A549 (cell line): ENCODE measurements around the gene MCU. TPM values are rescaled to one million over a fixed set of nuclear protein-coding genes. Genes with fewer than 3 reads are reported as not detected.
A peak's percentile ranks its signal among the peaks of the same experiment; 100 is the strongest.
"Not testable (repeated sequence)": the region's sequence is repeated elsewhere in the genome, so short reads cannot be mapped to it uniquely, and the experiment has no call there.

Source experiments
- ATAC-seq, 2 experiments: fragments of 200-7000 bp in 1 of 2; fragments of >200 bp in 1 of 2; cut with Nextera tagmentation in 1 of 2; cut with Tn5 transposase in 1 of 2; 3 replicates each; pipeline versions ENCODE4 v1.8.0 to v1.9.1; 2018 to 2020; ENCODE audit warnings: mild to moderate bottlenecking in 1 of 2, moderate library complexity in 1 of 2
- CTCF ChIA-PET: fragments of 300-600 bp; sonication (Branson Sonifier 250); formaldehyde crosslinking; extraction: SDS; loops from one replicate; lab custom pipeline; 2021; ENCODE audit warnings: antibody characterized with exemption, inconsistent platforms; lab: Yijun Ruan, JAX
- POLR2A ChIA-PET: fragments of 350-600 bp; formaldehyde crosslinking; extraction: SDS; loops from one replicate; lab custom pipeline; 2021; ENCODE audit warnings: antibody characterized with exemption, inconsistent platforms; lab: Yijun Ruan, JAX
- DNase-seq, 2 experiments: peaks; one replicate each; pipeline versions ENCODE4 v3.0.0 to v3.0.0-alpha.2; 2011 to 2016; ENCODE audit warnings: low read depth in 1 of 2, low spot score in 1 of 2
- FAIRE-seq: peaks from 2 replicates; lab custom pipeline; 2011; peaks lifted over from hg19 to GRCh38; lab: Jason Lieb, UNC
- H3K27ac ChIP-seq, 2 experiments: fragments of >200 bp; sonication (Bioruptor Twin); formaldehyde crosslinking; 3 replicates each; pipeline ENCODE4 v1.5.1; 2016 to 2017
- H3K4me1 ChIP-seq: fragments of >200 bp; sonication (Bioruptor Twin); formaldehyde crosslinking; 3 replicates; pipeline ENCODE4 v1.6.1; 2016
- H3K4me2 ChIP-seq: fragments of >200 bp; sonication (Bioruptor Twin); formaldehyde crosslinking; 3 replicates; pipeline ENCODE4 v1.6.1; 2016
- H3K4me3 ChIP-seq: fragments of >200 bp; sonication (Bioruptor Twin); formaldehyde crosslinking; 3 replicates; pipeline ENCODE4 v1.5.1; 2016
- H3K9me3 ChIP-seq: fragments of >200 bp; sonication (Bioruptor Twin); formaldehyde crosslinking; 3 replicates; pipeline ENCODE4 v1.6.1; 2016
- BHLHE40 ChIP-seq: IDR thresholded peaks from 2 replicates; pipeline ENCODE4 v1.6.1; 2012; ENCODE audit warnings: low read depth, low read length, inconsistent platforms
- CBX8 ChIP-seq: fragments of 200-600 bp; sonication (generic); IDR thresholded peaks from 2 replicates; pipeline ENCODE4 v1.6.1; 2016
- CHD2 ChIP-seq: fragments of 150-350 bp; IDR thresholded peaks from 2 replicates; pipeline ENCODE4 v1.6.1; 2014; ENCODE audit warnings: low read length; ENCODE audit not compliant: partially characterized antibody
- CHD4 ChIP-seq: fragments of 200-600 bp; sonication (generic); IDR thresholded peaks from 2 replicates; pipeline ENCODE4 v1.6.1; 2016; ENCODE audit warnings: antibody characterized with exemption, mild to moderate bottlenecking, borderline replicate concordance
- ESRRA ChIP-seq: fragments of 150-350 bp; IDR thresholded peaks from 2 replicates; pipeline ENCODE4 v1.6.1; 2014; ENCODE audit warnings: mild to moderate bottlenecking, low read length, borderline replicate concordance
- FOSL2 ChIP-seq, 2 experiments: fragments of 450-650 bp in 1 of 2; fragments of >200 bp in 1 of 2; sonication (Bioruptor Twin) in 1 of 2; formaldehyde crosslinking; IDR thresholded peaks; 2 replicates each; pipeline versions ENCODE4 v1.5.0 to v1.6.1; 2016 to 2020; ENCODE audit warnings: mild to moderate bottlenecking in 1 of 2, moderate library complexity in 1 of 2
- FOXS1 ChIP-seq: fragments of 250-450 bp; sonication (Bioruptor Pico); IDR thresholded peaks from 2 replicates; pipeline ENCODE4 v1.5.0; 2020; ENCODE audit warnings: mild to moderate bottlenecking, moderate library complexity
- HOXB13 ChIP-seq: fragments of 250-450 bp; sonication (Bioruptor Pico); IDR thresholded peaks from 2 replicates; pipeline ENCODE4 v1.5.0; 2020; ENCODE audit warnings: low read depth, mild to moderate bottlenecking, moderate library complexity
- JUN ChIP-seq, 2 experiments: fragments of >200 bp; sonication (Bioruptor Twin); formaldehyde crosslinking; IDR thresholded peaks; 2 replicates in 1 of 2; 3 replicates in 1 of 2; pipeline ENCODE4 v1.6.1; 2016 to 2017
- JUNB ChIP-seq: fragments of >200 bp; sonication (Bioruptor Twin); formaldehyde crosslinking; IDR thresholded peaks from 2 replicates; pipeline ENCODE4 v1.6.1; 2016
- KDM1A ChIP-seq: fragments of 200-600 bp; sonication (generic); IDR thresholded peaks from 2 replicates; pipeline ENCODE4 v1.6.1; 2016; ENCODE audit warnings: low read depth, mild to moderate bottlenecking
- MAZ ChIP-seq: fragments of 150-350 bp; IDR thresholded peaks from 2 replicates; pipeline ENCODE4 v1.6.1; 2014; ENCODE audit warnings: antibody characterized with exemption, low read depth, low read length, borderline replicate concordance
- NFE2L2 ChIP-seq: fragments of 150-350 bp; conservative IDR thresholded peaks from 2 replicates; pipeline ENCODE4 v1.6.1; 2014; ENCODE audit warnings: low read length
- NPAS2 ChIP-seq: fragments of 250-450 bp; sonication (Bioruptor Pico); IDR thresholded peaks from 2 replicates; pipeline ENCODE4 v1.8.0; 2022; ENCODE audit warnings: mild to moderate bottlenecking, moderate library complexity, borderline replicate concordance
- PHF8 ChIP-seq: fragments of 200-600 bp; sonication (generic); IDR thresholded peaks from 2 replicates; pipeline ENCODE4 v1.6.1; 2016; ENCODE audit warnings: low read depth, mild to moderate bottlenecking, antibody characterized with exemption, moderate library complexity, borderline replicate concordance
- POLR2AphosphoS2 ChIP-seq: conservative IDR thresholded peaks from 2 replicates; pipeline ENCODE4 v1.6.1; 2012; ENCODE audit warnings: low read length, improper control_type of control experiment, inconsistent platforms
- RCOR1 ChIP-seq: fragments of 150-350 bp; IDR thresholded peaks from 2 replicates; pipeline ENCODE4 v1.6.1; 2014; ENCODE audit warnings: antibody characterized with exemption, low read length, low read depth
- ZC3H11A ChIP-seq: fragments of 450-650 bp; IDR thresholded peaks from 2 replicates; pipeline ENCODE4 v1.6.1; 2014; ENCODE audit warnings: antibody characterized with exemption, mild to moderate bottlenecking
- ZNF302 ChIP-seq: fragments of 250-450 bp; sonication (Bioruptor Pico); IDR thresholded peaks from 2 replicates; pipeline ENCODE4 v1.9.0; 2021; ENCODE audit warnings: inconsistent platforms, mild to moderate bottlenecking, moderate library complexity
- ZSCAN20 ChIP-seq: fragments of 250-450 bp; sonication (Bioruptor Pico); IDR thresholded peaks from 2 replicates; pipeline ENCODE4 v1.8.0; 2022; ENCODE audit warnings: mild to moderate bottlenecking, moderate library complexity
- WGBS: methylation state at CpG from one replicate; pipeline ENCODE4 v1.1.6; 2017; ENCODE audit errors: missing lambda C conversion rate; 5-methylcytosine and 5-hydroxymethylcytosine counted together
- polyA plus RNA-seq, 4 experiments: library from polyadenylated mRNA; depleted of rRNA in 3 of 4; stranded (reverse); fragments of >200 nt; fragmentation: RNase III in 1 of 4; extraction: RNeasy Plus Mini Kit Qiagen cat#74134 plus additional on column Dnase treatment in 1 of 4; gene quantifications; 2 replicates in 3 of 4; 3 replicates in 1 of 4; pipeline ENCODE4 v1.2.3, GENCODE V29; 2011 to 2017
- TF ChIP-seq, protein P1 (sequence below): fragments of 450-650 bp; IDR thresholded peaks from 2 replicates; pipeline ENCODE4 v1.6.1; 2014; ENCODE audit warnings: antibody characterized with exemption
- TF ChIP-seq, protein P2 (sequence below): fragments of 200-600 bp; sonication (generic); IDR thresholded peaks from 2 replicates; pipeline ENCODE4 v1.6.1; 2016; ENCODE audit warnings: antibody characterized with exemption, mild to moderate bottlenecking, moderate library complexity
- TF ChIP-seq, protein P3 (sequence below): fragments of >200 bp; sonication (Bioruptor Twin); formaldehyde crosslinking; IDR thresholded peaks from 3 replicates; pipeline ENCODE4 v1.5.1; 2016

Gene MCU
- polyA plus RNA-seq, 2 of the 4 experiments (the other 2 are of a cell fraction): 44.0 to 221 TPM

DNA sequence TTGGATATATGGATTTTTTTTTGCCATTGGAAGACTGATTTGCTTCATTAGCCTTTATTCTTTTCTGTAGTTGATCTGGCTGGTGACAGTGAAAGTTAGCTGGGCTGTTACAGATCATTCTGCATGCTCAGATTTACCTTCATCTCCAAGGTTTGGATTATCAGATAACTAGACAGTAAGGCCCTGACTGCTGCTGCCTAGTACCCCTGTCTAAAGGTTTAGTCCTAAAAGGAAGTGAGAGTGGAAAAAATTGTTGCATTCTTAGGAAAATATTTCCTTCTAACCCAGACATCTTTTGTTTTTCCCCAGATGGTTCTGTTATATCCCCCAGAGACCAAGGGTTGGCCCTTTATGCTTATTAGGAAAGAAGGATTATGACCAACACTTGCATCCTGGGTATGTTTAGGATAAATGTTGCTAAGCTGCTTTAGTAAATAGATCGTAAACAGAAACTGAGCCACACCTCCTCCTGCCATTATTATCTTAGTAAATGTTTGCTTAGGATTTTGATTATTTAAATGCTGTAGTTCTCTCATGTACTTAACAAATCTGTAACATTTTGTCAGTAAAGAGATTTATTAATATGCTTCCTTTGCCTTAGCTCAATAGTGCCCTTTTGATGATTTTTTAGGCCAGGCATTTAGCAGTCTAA, 44.4 kb downstream of the MCU start:
- no peaks in the 10 kb centered on the region for H3K9me3 ChIP-seq
- DNase-seq: peak; percentile 33 to 50
- WGBS: 74% methylated on average over 1 of the region's 1 CpG
- H3K4me3 ChIP-seq: no peak overlapping the region
- ChIA-PET POLR2A (no interaction called here), CTCF (interaction anchor here (0.8 kb wide), 1 partner anchor 9 kb away, joined by 3 read pairs; no protein-coding TSS in a partner anchor)
- no peak for TF ChIP-seq MAZ
- no peak for TF ChIP-seq JUNB
- TF ChIP-seq CBX8: no peak
- TF ChIP-seq HOXB13 (CRISPR knock-in tag): no peak
- no peak for TF ChIP-seq POLR2AphosphoS2
- TF ChIP-seq ZNF302 (CRISPR knock-in tag): no peak
- no peak for TF ChIP-seq CHD2
- no peak for TF ChIP-seq FOSL2 (IDR thresholded peaks at IDR 0.05)
- no peak for TF ChIP-seq FOSL2 (CRISPR knock-in tag; IDR thresholded peaks at IDR 0.05)
- no peak for TF ChIP-seq ZC3H11A
- TF ChIP-seq, protein P1, sequence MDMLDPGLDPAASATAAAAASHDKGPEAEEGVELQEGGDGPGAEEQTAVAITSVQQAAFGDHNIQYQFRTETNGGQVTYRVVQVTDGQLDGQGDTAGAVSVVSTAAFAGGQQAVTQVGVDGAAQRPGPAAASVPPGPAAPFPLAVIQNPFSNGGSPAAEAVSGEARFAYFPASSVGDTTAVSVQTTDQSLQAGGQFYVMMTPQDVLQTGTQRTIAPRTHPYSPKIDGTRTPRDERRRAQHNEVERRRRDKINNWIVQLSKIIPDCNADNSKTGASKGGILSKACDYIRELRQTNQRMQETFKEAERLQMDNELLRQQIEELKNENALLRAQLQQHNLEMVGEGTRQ: no peak
- no peak for TF ChIP-seq ZSCAN20
- TF ChIP-seq NPAS2: no peak
- TF ChIP-seq FOXS1 (CRISPR knock-in tag): no peak
- TF ChIP-seq KDM1A: no peak
- TF ChIP-seq, protein P2, sequence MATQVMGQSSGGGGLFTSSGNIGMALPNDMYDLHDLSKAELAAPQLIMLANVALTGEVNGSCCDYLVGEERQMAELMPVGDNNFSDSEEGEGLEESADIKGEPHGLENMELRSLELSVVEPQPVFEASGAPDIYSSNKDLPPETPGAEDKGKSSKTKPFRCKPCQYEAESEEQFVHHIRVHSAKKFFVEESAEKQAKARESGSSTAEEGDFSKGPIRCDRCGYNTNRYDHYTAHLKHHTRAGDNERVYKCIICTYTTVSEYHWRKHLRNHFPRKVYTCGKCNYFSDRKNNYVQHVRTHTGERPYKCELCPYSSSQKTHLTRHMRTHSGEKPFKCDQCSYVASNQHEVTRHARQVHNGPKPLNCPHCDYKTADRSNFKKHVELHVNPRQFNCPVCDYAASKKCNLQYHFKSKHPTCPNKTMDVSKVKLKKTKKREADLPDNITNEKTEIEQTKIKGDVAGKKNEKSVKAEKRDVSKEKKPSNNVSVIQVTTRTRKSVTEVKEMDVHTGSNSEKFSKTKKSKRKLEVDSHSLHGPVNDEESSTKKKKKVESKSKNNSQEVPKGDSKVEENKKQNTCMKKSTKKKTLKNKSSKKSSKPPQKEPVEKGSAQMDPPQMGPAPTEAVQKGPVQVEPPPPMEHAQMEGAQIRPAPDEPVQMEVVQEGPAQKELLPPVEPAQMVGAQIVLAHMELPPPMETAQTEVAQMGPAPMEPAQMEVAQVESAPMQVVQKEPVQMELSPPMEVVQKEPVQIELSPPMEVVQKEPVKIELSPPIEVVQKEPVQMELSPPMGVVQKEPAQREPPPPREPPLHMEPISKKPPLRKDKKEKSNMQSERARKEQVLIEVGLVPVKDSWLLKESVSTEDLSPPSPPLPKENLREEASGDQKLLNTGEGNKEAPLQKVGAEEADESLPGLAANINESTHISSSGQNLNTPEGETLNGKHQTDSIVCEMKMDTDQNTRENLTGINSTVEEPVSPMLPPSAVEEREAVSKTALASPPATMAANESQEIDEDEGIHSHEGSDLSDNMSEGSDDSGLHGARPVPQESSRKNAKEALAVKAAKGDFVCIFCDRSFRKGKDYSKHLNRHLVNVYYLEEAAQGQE: no peak
- H3K27ac ChIP-seq: 0 out of 6 replicates have a peak overlapping the region, but pooled peaks of 1 of the 2 experiments have one; percentile 19
- H3K4me1 ChIP-seq: peaks cover 41% of the 10 kb centered on the region
- ATAC-seq: peak in 1 of 2 experiments; percentile 70; a peak in 4 of 6 replicates
- H3K4me2 ChIP-seq: peak overlapping the region; percentile 33
- peak; percentile 46 for FAIRE-seq

DNA sequence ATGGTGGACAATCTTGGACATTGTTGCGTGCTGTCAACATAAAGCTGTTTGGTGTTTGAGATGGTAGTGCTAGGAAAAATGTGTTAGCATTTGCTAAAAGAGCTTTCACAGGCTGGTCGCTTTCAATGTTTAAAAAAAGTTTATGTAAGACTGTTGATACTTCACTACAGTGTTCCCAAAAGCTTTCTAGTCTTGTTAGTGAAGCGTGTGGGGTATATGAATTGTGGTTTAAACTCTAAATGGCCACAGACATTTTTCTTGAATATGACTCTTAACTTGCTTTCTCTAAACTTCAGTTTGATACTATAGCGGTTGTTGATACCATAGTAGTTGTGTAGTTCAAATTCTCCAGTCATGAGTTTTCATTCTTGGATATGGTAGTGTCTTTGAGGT, 44.9 kb downstream of the MCU start:
- H3K4me3 ChIP-seq: no peak overlapping the region
- FAIRE-seq (no peak), ATAC-seq (no peak), DNase-seq (no peak)
- H3K9me3 ChIP-seq: no peaks in the 10 kb centered on the region
- ChIA-PET CTCF (interaction anchor here (0.8 kb wide), 1 partner anchor 9 kb away, joined by 3 read pairs; no protein-coding TSS in a partner anchor), POLR2A (no interaction called here)
- no peak overlapping the region for H3K27ac ChIP-seq
- TF ChIP-seq, protein P3, sequence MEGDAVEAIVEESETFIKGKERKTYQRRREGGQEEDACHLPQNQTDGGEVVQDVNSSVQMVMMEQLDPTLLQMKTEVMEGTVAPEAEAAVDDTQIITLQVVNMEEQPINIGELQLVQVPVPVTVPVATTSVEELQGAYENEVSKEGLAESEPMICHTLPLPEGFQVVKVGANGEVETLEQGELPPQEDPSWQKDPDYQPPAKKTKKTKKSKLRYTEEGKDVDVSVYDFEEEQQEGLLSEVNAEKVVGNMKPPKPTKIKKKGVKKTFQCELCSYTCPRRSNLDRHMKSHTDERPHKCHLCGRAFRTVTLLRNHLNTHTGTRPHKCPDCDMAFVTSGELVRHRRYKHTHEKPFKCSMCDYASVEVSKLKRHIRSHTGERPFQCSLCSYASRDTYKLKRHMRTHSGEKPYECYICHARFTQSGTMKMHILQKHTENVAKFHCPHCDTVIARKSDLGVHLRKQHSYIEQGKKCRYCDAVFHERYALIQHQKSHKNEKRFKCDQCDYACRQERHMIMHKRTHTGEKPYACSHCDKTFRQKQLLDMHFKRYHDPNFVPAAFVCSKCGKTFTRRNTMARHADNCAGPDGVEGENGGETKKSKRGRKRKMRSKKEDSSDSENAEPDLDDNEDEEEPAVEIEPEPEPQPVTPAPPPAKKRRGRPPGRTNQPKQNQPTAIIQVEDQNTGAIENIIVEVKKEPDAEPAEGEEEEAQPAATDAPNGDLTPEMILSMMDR: no peak
- TF ChIP-seq RCOR1 (no peak), MAZ (no peak), FOXS1 (CRISPR knock-in tag) (no peak), PHF8 (no peak), KDM1A (no peak), JUN (IDR thresholded peaks at IDR 0.05) (no peak), NFE2L2 (no peak), ESRRA (no peak), BHLHE40 (no peak), CHD4 (no peak)
- 89% methylated on average over 4 of the region's 4 CpGs for WGBS
- peak overlapping the region; percentile 33 for H3K4me2 ChIP-seq
- peaks cover 41% of the 10 kb centered on the region for H3K4me1 ChIP-seq

DNA sequence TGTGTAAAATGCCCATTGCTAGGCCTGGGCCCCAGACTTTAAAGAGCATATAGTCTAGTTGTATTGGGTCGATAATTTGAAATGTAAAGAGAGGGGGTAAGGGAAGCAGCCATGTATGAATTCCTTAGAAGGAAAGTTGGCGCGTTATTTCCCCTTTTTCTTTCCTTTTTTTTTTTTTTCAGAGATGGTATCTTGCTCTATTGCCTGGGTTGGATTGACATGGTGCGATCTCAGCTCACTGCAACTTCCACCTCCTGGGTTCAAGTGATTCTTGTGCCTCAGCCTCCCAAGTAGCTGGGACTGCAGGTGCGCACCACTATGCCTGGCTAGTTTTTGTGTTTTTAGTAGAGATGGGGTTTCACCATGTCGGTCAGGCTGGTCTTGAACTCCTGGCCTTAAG, 45.4 kb downstream of the MCU start:
- H3K27ac ChIP-seq, H3K4me2 ChIP-seq, FAIRE-seq, H3K4me3 ChIP-seq, POLR2A ChIA-PET, DNase-seq, ATAC-seq, H3K9me3 ChIP-seq: not testable (repeated sequence)
- H3K4me1 ChIP-seq: peaks cover 41% of the 10 kb centered on the region
- CTCF ChIA-PET: interaction anchor here (1.1 to 1.6 kb wide), 2 partner anchors 10 to 126 kb away, joined by 3 read pairs; no protein-coding TSS in a partner anchor
- WGBS: 93% methylated on average over 6 of the region's 6 CpGs
